Middle frontal gyrus (tissue), 1 donor: ENCODE results near the gene KIF22.
"Not testable (repeated sequence)": the region's sequence is repeated elsewhere in the genome, so short reads cannot be mapped to it uniquely, and the experiment has no call there.

ENCODE experiments used
- DNase-seq: peaks from one replicate; pipeline ENCODE4 v3.0.0-alpha.2; 2015; ENCODE audit warnings: low spot score; ENCODE audit errors: extremely low spot score

The KIF22 gene

DNA sequence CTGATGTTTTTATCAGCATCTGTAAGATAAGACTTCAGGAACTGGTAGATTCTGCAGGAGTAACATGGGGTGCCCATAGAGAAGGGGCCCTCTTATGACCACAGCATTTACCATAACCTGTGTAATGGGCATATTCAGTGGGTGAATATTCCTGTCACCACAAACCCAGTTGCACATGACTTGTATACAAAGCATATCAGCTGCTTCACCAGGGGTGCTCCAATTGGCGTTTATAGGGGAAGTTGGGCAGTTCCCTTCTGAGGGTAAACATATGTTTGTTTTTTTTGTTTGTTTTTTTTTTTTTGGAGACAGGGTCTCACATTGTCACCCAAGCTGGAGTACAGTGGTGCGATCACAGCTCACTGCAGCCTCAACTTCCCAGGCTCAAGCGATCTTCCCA, 24.0 kb upstream of the KIF22 start:
- DNase-seq: no peak

DNA sequence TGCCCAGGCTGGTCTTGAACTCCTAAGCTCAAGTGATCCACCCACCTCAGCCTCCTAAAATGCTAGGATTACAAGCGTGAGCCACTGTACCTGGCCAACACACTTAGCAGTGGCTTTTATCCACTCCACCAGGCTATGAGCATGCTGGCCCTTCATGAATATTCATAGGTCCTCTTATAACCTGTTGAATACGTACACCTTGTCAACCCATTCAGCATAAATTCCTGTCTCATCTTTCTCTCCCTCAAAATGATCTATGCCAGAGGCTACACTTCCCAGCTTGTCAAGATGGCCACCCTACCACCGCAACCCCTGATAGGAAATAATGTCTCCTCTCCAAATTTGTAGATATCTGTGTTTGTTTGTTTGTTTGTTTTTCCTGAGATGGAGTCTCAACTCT, 23.5 kb upstream of the KIF22 start:
- no peak for DNase-seq

DNA sequence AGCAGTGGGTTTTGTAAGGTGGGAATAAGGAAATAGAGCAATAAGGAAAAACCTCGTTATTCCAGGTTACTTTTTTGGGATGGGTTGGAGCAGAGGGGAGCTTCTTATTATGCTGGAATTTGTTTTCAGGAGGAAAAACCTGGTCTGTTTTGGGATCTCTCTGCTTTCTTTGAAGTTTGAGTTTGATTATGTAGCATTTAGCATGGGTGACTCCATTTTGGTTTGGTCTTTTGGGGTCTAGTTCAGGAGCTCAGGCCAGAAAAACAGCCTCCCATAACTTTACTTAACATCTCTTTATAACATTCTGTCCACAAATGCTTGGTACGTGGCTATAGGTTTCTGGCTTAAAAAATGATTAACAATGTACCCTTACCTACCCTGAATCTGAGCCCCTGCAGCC, 21.0 kb upstream of the KIF22 start:
- no peak for DNase-seq

DNA sequence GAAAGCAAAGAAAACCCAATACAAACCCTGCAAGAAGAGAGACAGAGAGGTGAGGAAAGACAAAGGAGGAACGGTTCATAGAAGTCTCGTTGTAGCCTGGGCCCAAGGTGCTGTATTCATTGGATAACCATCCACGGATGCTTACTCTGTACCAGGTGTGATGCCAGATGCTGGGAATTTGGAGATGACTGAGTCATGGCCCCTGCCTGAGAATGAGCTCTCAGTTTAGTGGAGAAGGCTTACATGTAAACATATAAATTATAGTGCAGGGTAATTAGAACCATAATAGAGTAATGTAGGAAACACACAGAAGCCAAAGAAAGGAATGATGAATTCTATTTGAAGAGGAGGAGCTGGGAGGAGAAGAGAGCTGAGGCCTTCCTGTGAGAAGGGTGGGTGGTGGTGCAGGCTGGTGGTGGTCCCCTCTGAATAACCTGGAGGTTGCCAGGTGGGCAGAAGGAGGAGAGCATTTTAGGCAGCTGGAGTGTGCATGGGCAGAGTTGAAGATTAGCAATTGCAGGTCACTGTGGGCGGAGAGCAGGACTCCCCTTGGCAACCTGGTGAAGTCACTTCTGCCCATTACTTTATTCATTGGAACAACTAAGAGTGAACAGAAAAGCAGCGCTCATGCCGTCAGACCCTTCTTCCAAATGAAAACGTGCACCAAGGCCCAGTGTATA, 20.2 kb upstream of the KIF22 start:
- no peak for DNase-seq

DNA sequence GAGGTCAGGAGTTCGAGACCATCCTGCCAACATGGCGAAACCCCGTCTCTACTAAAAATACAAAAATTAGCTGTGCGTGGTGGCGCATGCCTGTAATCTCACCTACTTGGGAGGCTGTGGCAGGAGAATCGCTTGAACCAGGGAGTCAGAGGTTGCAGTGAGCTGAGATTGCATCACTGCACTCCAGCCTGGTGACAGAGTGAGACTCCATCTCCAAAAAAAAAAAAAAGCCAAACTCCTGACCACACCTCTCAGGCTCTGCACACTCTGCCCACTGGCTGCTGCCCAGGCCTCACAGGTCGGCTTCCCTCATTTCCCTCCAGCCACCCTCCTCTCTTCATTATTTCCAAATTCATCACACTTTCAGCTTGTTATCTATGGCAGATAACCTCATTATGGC, 18.2 kb upstream of the KIF22 start:
- DNase-seq: not testable (repeated sequence)

DNA sequence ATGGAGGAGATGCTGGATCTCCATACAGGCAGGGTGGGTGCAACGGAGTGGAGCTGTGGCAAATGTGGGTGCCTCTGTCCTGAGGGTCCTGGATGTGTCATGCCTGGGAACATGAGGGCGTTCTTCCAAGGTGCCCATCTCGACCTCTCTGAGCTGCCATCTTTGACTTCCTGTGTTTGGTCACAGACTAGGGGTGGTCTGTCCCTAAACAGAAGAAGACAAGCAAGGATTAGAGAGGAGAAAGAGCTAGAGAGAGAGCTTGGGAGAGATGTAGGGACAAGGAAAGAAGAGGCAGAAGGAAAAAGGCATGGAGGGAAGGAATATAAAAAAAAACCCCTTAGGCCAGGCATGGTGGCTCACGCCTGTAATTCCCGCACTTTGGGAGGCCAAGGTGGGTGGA, 15.8 kb upstream of the KIF22 start:
- no peak for DNase-seq

DNA sequence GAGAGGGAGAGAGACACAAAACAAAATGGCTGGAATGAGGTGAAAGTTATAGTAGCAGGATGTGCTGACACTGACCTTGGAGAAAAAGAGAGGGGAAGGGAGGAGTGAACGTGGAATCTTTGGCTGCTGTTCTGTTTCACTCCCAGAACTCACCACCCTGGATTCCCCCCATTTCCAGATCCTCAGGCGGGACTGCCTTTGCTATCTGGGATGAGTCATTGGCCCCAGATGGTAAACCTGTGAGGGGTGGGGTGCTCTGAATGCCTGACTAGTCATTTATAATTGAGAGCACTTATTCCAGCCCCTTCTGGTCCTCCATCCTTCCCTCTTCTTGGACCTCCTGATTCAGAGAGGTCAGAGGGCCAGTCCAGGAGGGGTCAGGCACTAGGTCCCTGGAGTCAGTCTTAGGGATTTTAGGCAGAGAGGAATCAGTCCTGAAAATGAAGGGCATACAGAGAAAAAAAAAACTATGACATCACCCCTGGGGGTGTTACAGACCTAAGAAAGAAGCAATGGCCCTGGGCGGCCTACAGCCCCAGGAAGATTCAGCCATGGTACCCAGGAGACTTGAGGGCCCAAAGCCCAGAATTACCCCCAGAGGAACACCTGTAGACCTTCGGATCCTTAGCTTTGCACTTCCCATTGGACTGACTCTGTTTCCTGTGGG, 14.7 kb upstream of the KIF22 start:
- DNase-seq: no peak

DNA sequence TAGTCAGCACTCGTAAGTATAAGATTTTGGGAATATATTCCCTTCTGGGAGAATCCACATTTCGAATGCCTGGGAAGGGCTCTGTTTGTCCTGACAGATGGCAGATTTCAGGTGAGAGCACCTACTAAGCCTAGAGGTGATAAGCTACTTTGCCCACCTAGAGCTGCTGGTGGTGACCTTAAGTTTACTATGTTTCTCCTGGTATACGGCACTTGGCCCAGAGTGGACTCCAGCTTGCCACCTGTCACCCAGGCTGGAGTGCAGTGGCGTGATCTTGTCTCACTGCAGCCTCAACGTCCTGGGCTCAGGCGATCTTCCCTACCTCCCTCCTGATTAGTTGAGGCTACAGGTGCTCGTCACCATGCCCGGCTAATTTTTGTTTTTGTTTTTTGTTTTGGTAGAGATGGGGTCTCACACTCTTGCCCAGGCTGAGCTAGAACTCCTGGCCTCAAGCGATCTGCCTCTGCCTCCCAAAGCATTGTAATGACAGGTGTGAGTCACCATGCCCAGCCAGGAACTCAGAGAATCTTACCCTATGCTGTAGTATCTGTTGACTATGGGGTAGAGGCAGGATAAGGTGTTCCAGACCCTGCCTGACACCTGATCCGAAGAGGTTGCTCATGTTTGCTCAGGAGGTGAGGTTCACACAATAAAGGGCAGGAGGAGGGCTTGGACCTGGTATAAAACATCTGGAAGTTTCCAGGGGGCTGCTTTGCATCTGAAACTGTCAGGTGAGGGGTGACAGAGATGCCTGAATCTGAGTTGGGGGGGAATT, 12.8 kb upstream of the KIF22 start, which contains the start of gene ZG16:
Gene ZG16, plus strand, starts transcription at position 681 of the 775 bp plus-strand sequence. CDS start 1,011 bp downstream, outside the sequence.
- DNase-seq: no peak

DNA sequence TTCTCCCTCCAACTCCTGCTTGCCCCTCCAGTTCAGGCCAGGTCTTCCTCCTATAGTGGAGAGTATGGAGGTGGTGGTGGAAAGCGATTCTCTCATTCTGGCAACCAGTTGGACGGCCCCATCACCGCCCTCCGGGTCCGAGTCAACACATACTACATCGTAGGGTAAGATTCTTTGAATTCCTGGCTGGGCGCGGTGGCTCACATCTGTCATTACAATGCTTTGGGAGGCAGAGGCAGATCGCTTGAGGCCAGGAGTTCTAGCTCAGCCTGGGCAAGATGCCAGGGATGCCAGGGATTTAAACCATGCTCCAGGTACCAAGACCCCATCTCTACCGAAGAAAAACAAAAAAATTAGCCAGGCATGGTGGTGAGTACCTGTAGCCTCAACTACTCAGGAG, 11.1 kb upstream of the KIF22 start:
- no peak for DNase-seq

DNA sequence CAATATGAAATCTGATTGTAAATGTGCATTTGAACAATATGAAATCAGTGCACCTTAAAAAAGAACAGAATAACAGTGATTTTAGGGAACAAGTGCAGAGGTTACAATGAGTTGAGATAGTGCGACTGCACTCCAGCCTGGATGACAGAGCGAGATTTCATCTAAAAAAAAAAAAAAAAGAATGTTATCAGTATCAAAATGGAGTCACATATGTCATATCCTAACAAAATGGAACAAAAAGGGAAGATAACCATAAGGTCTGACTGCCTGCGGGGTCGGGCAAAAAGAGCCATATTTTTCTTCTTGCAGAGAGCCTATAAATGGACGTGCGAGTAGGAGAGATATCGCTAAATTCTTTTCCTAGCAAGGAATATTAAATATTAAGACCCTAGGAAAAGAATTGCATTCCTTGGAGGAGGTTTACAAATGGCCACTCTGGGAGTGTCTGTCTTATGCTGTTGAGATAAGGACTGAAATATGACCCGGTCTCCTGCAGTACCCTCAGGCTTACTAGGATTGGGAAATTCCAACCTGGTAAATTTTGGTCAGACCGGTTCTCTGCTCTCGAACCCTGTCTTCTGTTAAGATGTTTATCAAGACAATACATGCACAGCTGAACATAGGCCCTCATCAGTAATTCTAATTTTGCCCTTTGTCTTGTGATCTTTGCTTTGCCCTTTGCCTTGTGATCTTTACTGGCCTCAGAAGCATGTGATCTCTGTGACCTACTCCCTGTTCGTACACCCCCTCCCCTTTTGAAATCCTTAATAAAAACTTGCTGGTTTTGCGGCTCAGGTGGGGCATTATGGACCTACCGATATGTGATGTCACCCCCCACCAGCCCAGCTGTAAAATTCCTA, 7.2 kb upstream of the KIF22 start:
- not testable (repeated sequence) for DNase-seq

DNA sequence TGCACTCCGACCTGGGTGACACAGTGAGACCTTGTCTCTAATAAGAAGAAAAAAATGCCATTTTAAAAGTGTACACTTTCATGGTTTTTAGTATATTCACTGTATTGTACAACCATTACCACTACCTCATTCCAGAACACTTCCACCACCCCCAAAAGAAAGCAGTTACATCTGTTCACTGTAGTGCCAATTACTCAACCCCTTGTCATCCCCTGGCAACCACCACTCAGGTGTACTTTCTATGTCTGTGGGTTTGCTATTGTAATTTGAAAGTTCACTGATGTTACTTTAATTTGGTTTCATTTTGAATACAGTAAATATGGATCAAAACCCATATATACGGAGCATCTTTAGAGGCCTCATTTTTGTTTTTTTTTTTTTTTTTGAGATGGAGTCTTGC, 6.4 kb upstream of the KIF22 start:
- no peak for DNase-seq

DNA sequence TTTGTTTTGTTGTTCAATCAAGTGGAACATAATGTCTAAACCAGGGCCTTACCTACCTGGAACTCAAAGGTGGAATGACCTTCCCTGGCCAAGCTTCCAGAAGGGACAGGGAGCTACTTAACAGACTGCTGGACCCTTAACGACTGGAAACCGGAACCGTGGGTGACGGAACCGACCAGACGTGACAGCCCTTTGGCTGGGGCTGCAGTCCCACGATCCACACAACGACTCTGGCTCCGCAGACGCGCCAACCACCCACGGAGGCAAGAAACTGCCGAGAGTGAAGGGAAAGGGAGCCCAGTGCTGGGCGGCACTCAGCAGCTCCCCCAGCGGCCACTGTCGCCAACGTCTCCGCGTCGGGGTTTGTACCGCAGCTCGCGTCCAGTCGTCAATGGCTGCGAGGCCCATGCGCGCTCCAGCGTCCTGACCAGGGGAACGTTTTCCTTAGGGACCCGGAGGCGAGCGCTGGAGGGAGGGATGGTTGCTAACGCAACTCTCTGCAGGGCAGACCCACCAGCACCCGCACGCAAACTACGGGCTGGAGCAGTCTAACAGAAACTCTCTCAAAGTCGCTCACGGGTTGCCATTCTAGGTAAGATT, 5.5 kb upstream of the KIF22 start:
- DNase-seq: no peak

DNA sequence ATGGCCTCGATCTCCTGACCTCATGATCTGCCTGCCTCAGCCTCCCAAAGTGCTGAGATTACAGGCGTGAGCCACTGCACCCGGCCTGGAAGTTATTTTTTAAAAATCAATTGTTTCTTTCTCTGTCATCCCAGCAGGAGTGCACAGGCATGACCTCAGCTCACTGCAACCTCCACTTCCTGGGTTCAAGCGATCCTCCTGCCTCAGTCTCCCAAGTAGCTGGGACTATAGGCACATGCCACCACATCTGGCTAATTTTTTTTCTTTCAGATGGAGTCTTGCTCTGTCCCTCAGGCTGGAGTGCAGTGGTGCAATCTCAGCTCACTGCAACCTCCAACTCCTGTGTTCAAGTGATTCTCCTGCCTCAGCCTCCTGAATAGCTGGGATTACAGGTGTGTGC, 3.4 kb upstream of the KIF22 start:
- not testable (repeated sequence) for DNase-seq

DNA sequence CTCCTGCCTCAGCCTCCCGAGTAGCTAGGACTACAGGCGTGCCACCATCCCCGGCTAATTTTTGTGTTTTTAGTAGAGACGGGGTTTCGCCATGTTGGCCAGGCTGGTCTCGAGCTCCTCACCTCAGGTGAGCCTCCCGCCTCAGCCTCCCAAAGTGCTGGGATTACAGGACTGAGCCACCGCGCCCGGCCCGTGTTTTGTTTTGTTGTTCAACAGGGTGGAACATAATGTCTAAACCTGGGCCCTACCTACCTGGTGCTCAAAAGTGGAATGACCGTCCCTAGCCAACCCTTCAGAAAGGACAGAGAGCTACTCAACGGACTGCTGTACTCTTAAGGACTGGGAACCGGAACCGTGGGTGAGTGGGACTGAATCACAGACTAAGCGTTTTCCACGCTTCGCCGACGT, 772 bp upstream of the KIF22 start:
- DNase-seq: no peak

DNA sequence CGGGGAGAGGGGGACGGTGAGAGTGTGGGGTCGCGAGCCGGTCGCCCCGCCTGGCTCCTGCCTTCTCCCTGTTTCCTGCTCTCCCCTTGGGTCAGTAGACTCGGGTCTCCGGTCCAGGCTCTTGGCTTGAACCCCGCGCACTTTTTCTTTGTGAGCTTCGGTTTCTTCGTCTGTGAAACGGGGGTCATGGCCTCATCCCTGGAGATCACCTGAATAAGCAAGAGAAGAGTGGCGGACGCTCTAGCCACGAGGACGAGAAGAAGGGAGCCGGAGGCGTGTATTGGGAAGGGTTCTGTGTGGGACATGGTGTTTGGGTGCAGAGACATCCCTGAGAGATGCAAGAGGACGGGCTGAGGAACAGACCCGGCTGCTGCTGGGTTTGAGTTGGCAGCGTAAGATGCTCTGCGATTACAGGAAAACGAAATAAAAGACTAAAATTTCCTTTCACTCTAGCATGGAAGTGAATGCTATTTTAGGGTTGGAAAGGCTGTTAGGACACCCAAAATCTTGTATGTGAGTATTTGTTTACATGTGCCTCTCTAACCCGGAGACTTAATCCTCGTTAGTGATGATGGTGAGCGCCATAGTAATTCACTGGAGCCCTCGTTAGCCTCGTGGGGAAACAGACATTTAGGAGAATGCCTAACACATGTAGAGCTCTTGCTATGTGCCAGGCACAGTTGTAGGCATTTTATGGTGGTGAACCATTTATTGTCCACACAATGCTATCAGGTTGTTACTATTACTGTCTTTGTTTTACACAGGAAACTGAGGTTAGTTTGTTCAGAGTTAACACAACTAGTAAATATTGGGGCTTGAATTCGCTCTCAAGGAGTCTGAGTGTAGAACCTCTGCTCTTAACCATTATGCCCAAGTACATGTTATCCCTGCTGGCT, 646 bp downstream of the KIF22 start:
- no peak for DNase-seq

DNA sequence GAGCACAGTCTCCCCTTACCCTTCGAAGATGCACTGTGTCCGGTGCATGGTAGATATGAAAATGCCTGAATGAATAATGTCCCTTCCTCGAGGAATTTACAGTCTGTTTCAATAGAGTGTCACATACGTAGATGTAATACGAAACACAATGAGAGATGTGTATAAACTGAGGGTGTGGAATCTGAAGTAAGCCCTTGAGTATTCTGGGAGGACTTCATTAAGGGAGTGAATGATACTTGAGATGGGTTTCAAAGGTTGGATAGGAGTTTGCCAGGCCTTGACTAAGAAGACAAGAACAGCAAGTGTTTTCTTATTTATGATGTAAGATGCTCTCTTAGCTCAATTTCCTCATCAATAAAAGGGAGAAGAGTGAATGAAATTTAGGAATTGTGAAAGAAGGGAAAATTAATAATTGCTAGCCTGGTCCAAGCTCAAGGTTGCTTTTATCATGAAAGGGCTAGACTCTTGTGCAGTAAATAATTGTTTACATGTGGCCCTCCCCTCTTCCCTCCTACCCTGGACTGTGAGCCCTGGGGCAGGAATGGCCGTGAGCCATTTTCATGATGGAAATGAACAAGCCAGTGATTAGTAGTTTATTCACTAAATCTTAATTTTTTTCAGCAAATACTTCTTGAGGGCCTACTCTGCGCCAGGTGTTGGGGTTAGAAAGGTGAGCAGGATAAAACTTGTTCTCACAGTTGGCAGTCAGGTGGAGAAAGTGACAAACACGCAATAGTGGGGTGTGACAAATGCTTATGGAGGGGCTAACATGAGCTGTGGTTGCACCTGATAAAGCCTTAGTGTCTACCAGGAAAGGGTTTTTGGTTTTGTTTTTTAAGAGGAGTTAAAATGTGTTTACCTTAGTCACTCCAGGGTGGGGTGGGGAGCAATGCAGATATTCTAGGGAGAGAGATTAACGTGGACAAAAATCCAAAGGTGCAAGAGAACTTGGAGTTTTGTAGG, 1.6 kb downstream of the KIF22 start:
- no peak for DNase-seq

DNA sequence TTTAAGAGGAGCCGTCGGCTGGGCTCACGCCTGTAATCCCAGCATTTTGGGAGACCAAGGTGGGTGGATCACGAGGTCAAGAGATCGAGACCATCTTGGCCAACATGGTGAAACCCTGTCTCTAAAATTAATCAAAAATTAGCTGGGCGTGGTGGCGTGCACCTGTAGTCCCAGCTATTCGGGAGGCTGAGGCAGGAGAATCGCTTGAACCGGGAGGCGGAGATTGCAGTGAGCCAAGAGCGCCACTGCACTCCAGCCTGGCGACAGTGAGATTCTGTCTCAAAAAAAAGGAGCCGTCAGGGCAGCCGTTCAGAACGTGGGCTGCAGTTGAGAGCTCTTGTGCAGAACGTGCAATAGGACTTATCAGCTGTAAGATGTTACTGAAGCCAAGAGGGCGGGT, 2.6 kb downstream of the KIF22 start:
- DNase-seq: not testable (repeated sequence)

DNA sequence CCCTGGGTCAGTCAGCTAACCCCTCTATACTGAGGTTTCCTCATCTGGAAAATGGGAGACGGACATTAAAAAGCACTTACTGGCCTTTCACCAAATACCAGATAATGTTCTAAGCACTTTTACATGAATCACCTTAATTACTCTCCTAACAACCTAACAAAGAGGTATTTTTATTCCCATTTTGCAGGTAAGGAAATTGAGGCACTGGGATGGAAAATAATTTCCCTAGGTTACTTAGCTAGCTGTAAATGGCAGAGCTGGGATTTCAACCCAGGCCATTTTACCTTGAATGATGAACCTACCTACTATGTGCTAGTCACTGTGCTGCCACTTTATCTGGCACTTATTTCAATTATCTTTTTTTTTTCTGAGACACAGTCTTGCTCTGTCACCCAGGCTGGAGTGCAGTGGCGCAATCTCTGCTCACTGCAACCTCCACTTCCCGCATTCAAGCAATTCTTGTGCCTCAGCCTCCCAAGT, 3.7 kb downstream of the KIF22 start:
- no peak for DNase-seq
